K562 (cell line): ENCODE data around the gene ADGRE3. TPM values are rescaled to one million over a fixed set of nuclear protein-coding genes. Genes with fewer than 3 reads are reported as not detected.

ENCODE experiments used
- ATAC-seq: fragments of 200-7000 bp; cut with Tn5 transposase; 3 replicates; pipeline ENCODE4 v1.9.1; 2020; ENCODE audit warnings: moderate library complexity
- BruUV-seq: library from RNA; stranded (reverse); fragments of 400-500 nt; replicated peaks from 2 replicates; lab custom pipeline; 2021; lab: Mats Ljungman, UMichigan
- CTCF ChIA-PET: fragments of 300-600 bp; formaldehyde crosslinking; extraction: SDS; loops from one replicate; lab custom pipeline; 2021; ENCODE audit warnings: low intra/inter-chr PET ratio; lab: Yijun Ruan, JAX
- POLR2A ChIA-PET: fragments of 300-600, 350-650 bp; sonication (Branson Sonifier 250); formaldehyde crosslinking; extraction: SDS; loops from one replicate; lab custom pipeline; 2021; ENCODE audit warnings: antibody characterized with exemption, inconsistent platforms; lab: Yijun Ruan, JAX
- DNase-seq, 4 experiments: peaks; one replicate each; pipeline versions ENCODE4 v3.0.0 to v3.0.0-alpha.2; 2011 to 2018; ENCODE audit warnings: low spot score in 3 of 4, mixed read lengths in 3 of 4; ENCODE audit errors: extremely low read depth in 1 of 4
- FAIRE-seq: peaks from 2 replicates; lab custom pipeline; 2011; peaks lifted over from hg19 to GRCh38; lab: Jason Lieb, UNC
- H2AFZ ChIP-seq: 2 replicates; pipeline ENCODE4 v1.6.0; 2011; ENCODE audit warnings: low read depth, low read length, control low read depth, inconsistent platforms
- H3K27ac ChIP-seq: fragments of 200-600 bp; 3 replicates; pipeline ENCODE4 v1.8.0; 2011; ENCODE audit warnings: low read depth, mild to moderate bottlenecking, control low read depth, inconsistent platforms, low read length, moderate library complexity, mixed read lengths; ENCODE audit errors: extremely low read depth
- H3K27me3 ChIP-seq, 2 experiments: fragments of 300-600 bp in 1 of 2; 2 replicates in 1 of 2; 3 replicates in 1 of 2; pipeline versions ENCODE4 v1.6.0 to v1.8.0; 2011; ENCODE audit warnings: inconsistent platforms in 2 of 2, low read length in 2 of 2, mild to moderate bottlenecking in 1 of 2, mixed read lengths in 1 of 2, moderate library complexity in 1 of 2; ENCODE audit not compliant: control insufficient read depth in 2 of 2, insufficient read depth in 2 of 2
- H3K36me3 ChIP-seq: fragments of 300-600 bp; 3 replicates; pipeline ENCODE4 v1.8.0; 2011; ENCODE audit warnings: mild to moderate bottlenecking, low read length, inconsistent platforms; ENCODE audit not compliant: control insufficient read depth, insufficient read depth
- H3K4me1 ChIP-seq, 2 experiments: fragments of 200-600 bp in 1 of 2; replicated peaks in 1 of 2; 2 replicates in 1 of 2; 3 replicates in 1 of 2; pipeline versions ENCODE4 v1.5.1 to v1.8.0; 2011; ENCODE audit warnings: inconsistent platforms in 2 of 2, low read length in 2 of 2, mild to moderate bottlenecking in 1 of 2, mixed read lengths in 1 of 2, moderate library complexity in 1 of 2; ENCODE audit not compliant: control insufficient read depth in 2 of 2, insufficient read depth in 2 of 2
- H3K4me2 ChIP-seq: 2 replicates; pipeline ENCODE4 v1.6.1; 2011; ENCODE audit warnings: low read length, control low read depth, inconsistent platforms, mixed read lengths; ENCODE audit not compliant: insufficient read depth
- H3K4me3 ChIP-seq: fragments of 200-600 bp; sonication (generic), shearing (Covaris generic); 2 replicates; pipeline ENCODE4 v1.5.1; 2016; ENCODE audit warnings: control low read depth, inconsistent platforms
- H3K79me2 ChIP-seq: fragments of 200-600 bp; 3 replicates; pipeline ENCODE4 v1.8.0; 2011; ENCODE audit warnings: low read length, inconsistent platforms; ENCODE audit not compliant: control insufficient read depth, insufficient read depth
- H3K9ac ChIP-seq, 2 experiments: 2 replicates each; pipeline versions ENCODE4 v1.6.0 to v1.6.1; 2011; ENCODE audit warnings: low read depth in 2 of 2, low read length in 2 of 2, control low read depth in 1 of 2, inconsistent platforms in 1 of 2, mild to moderate bottlenecking in 1 of 2, mixed read lengths in 1 of 2; ENCODE audit not compliant: insufficient read depth in 1 of 2
- H3K9me1 ChIP-seq: one replicate; pipeline ENCODE4 v1.6.0; 2011; ENCODE audit warnings: inconsistent platforms, mild to moderate bottlenecking, low read length, moderate library complexity; ENCODE audit not compliant: control insufficient read depth, insufficient read depth
- H3K9me3 ChIP-seq: replicated peaks from 2 replicates; pipeline ENCODE4 v1.5.1; 2011; ENCODE audit warnings: low read depth, low read length, inconsistent platforms; ENCODE audit not compliant: control insufficient read depth, insufficient read depth
- H4K20me1 ChIP-seq: replicated peaks from 2 replicates; pipeline ENCODE4 v1.6.1; 2011; ENCODE audit warnings: low read length, inconsistent platforms, mixed read lengths; ENCODE audit not compliant: control insufficient read depth, insufficient read depth
- CEBPB ChIP-seq: fragments of 450-650 bp; IDR thresholded peaks from 2 replicates; pipeline ENCODE4 v1.6.1; 2016; ENCODE audit warnings: missing genetic modification characterization, missing compliant biosample characterization
- CEBPG ChIP-seq, 3 experiments: fragments of 200-800 bp in 1 of 3; sonication (Bioruptor generic) in 1 of 3; sonication (generic) in 1 of 3; formaldehyde crosslinking in 1 of 3; IDR thresholded peaks in 2 of 3; conservative IDR thresholded peaks in 1 of 3; 2 replicates each; pipeline versions ENCODE4 v1.6.1 to v1.8.0; 2016 to 2022; ENCODE audit warnings: missing compliant biosample characterization in 2 of 3, missing genetic modification characterization in 2 of 3, mild to moderate bottlenecking in 1 of 3, missing genetic modification reagents in 1 of 3
- HDAC1 ChIP-seq, 2 experiments: fragments of 450-650 bp; IDR thresholded peaks; 2 replicates each; pipeline ENCODE4 v1.6.1; 2016 to 2017; ENCODE audit warnings: inconsistent platforms in 1 of 2, mild to moderate bottlenecking in 1 of 2, moderate library complexity in 1 of 2
- HNRNPUL1 ChIP-seq: fragments of 200-400 bp; formaldehyde crosslinking; IDR thresholded peaks from 2 replicates; pipeline ENCODE4 v1.6.1; 2017; ENCODE audit warnings: low read length
- KDM1A ChIP-seq, 2 experiments: fragments of 450-650 bp; IDR thresholded peaks; 2 replicates each; pipeline ENCODE4 v1.6.1; 2016; ENCODE audit warnings: mild to moderate bottlenecking in 2 of 2
- LEF1 ChIP-seq: fragments of 450-650 bp; IDR thresholded peaks from 2 replicates; pipeline ENCODE4 v1.6.1; 2016; ENCODE audit warnings: mild to moderate bottlenecking
- ZNF830 ChIP-seq: fragments of 250-450 bp; sonication (Bioruptor Pico); IDR thresholded peaks from 2 replicates; pipeline ENCODE4 v1.5.0; 2021; ENCODE audit warnings: mild to moderate bottlenecking
- WGBS: fragments of 100-300 bp; shearing (Covaris generic); methylation state at CpG from one replicate; pipeline ENCODE4 v1.1.6; 2016; ENCODE audit warnings: low coverage, mixed read lengths; ENCODE audit not compliant: insufficient coverage; ENCODE audit errors: missing lambda C conversion rate; 5-methylcytosine and 5-hydroxymethylcytosine counted together
- in situ Hi-C: fragments of 300-500 bp; cut with MboI; formaldehyde crosslinking; loops from 4 replicates; pipeline ENCODE4 v1.15.0; 2018; ENCODE audit warnings: inconsistent platforms, mixed read lengths
- intact Hi-C: fragments of 100-400 bp; cut with micrococcal nuclease; formaldehyde crosslinking; loops from 2 replicates; pipeline ENCODE4 v1.14.2; 2022
- polyA plus RNA-seq, 8 experiments: library from polyadenylated mRNA; depleted of rRNA in 4 of 8; stranded (reverse) in 5 of 8; unstranded in 3 of 8; fragments of >200 nt; fragmentation: Nextera tagmentation in 2 of 8; fragmentation: Illumina TruSeq in 1 of 8; extraction: Ambion mirVana in 2 of 8; extraction: Trizol in 1 of 8; gene quantifications; 2 replicates each; pipeline versions ENCODE4 v1.2.1 to v1.2.3, GENCODE V29; 2011 to 2014; ENCODE audit warnings: inconsistent platforms in 1 of 8, missing spikeins in 1 of 8
- total RNA-seq, 7 experiments: library from RNA; depleted of rRNA in 6 of 7; stranded (reverse); fragments of >200 nt in 6 of 7; fragmentation: Illumina TruSeq in 2 of 7; extraction: Trizol in 2 of 7; gene quantifications; 2 replicates each; pipeline versions ENCODE4 v1.2.1 to v1.2.3, GENCODE V29; 2011 to 2021; ENCODE audit warnings: low replicate concordance in 1 of 7

The ADGRE3 gene
- total and polyA plus RNA-seq, 9 of the 15 experiments (the other 6 are each of a cell fraction or from before 2014, with no cell fraction given) = not detected

DNA sequence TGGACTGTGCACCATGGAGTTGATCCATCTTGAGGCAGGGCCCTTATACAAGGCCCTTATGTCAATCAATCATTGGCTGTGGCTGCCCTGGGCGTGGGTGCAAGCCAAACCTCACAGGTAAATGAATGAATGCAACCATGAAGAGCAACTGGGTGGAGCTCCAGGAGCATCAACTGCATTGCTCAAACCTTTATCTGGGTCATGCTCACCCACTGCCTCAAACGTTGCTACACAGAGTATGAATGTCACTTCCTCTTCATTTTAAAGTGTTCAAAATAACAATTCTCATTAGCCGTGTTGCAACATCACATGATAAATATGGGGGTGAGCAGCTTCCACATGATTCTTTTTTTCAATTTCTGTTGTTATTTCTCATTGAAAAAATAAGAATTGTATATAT, 8.8 kb upstream of the ADGRE3 start:
- in situ Hi-C loops = no loop called here
- no peak overlapping the region for H2AFZ ChIP-seq
- no peak overlapping the region for H3K9ac ChIP-seq
- H3K4me3 ChIP-seq = no peak overlapping the region
- 0% methylated on average over 3 of the region's 3 CpGs for WGBS
- BruUV-seq = no TSS peak
- CTCF ChIA-PET = no interaction called here
- POLR2A ChIA-PET = no interaction called here
- H3K4me1 ChIP-seq = peaks cover 0 to under 1% of the 10 kb centered on the region in 2 experiments; a peak in 1 of 5 replicates
- intact Hi-C loops = no loop called here
- H3K27ac ChIP-seq = no peak overlapping the region
- DNase-seq (no peak), ATAC-seq (no peak), FAIRE-seq (no peak)
- H3K4me2 ChIP-seq = no peak overlapping the region
- no peaks in the 10 kb centered on the region for H3K79me2 ChIP-seq
- TF ChIP-seq CEBPB (peak; percentile 48; the same call in 1 of the 2 replicates), CEBPG (CRISPR knock-in tag; IDR thresholded peaks at IDR 0.05) (no peak), CEBPG (tag; conservative IDR thresholded peaks at IDR 0.05 in 1 of 2, IDR thresholded peaks at IDR 0.05 in 1 of 2) (0 out of 4 replicates have a peak, but pooled peaks of 1 of the 2 experiments have one; percentile 23), LEF1 (no peak)
- H4K20me1 ChIP-seq = no peaks in the 10 kb centered on the region
- peaks cover 0 to 8% of the 10 kb centered on the region in 2 experiments; a peak in 3 of 5 replicates for H3K27me3 ChIP-seq
- H3K36me3 ChIP-seq = no peaks in the 10 kb centered on the region
- H3K9me3 ChIP-seq = no peaks in the 10 kb centered on the region
- no peaks in the 10 kb centered on the region for H3K9me1 ChIP-seq

- ChIA-PET POLR2A (no interaction called here), CTCF (no interaction called here)
- no peaks in the 10 kb centered on the region for H3K9me3 ChIP-seq
- no peak overlapping the region for H3K4me3 ChIP-seq
- intact Hi-C loops (no loop called here), in situ Hi-C loops (no loop called here)
- H3K9ac ChIP-seq = no peak overlapping the region
- no peak overlapping the region for H3K4me2 ChIP-seq
- no peak for DNase-seq
- H3K4me1 ChIP-seq = no peaks in the 10 kb centered on the region
- no peak for FAIRE-seq
- H4K20me1 ChIP-seq = no peaks in the 10 kb centered on the region
- H3K27ac ChIP-seq = no peak overlapping the region
- H3K27me3 ChIP-seq = peaks cover 0 to 13% of the 10 kb centered on the region in 2 experiments; a peak in 4 of 5 replicates
- no peaks in the 10 kb centered on the region for H3K79me2 ChIP-seq
- WGBS = 0% methylated on average over 2 of the region's 2 CpGs
- H3K36me3 ChIP-seq = no peaks in the 10 kb centered on the region
- TF ChIP-seq HDAC1 (IDR thresholded peaks at IDR 0.05) (peak in 1 of 2 experiments; percentile 43; a peak in 1 of 4 replicates), HNRNPUL1 (no peak), ZNF830 (CRISPR knock-in tag) (no peak), KDM1A (IDR thresholded peaks at IDR 0.05) (peak in 1 of 2 experiments; percentile 45; a peak in 1 of 4 replicates)
- H2AFZ ChIP-seq = no peak overlapping the region
- ATAC-seq = no peak
- no peaks in the 10 kb centered on the region for H3K9me1 ChIP-seq
- no TSS peak for BruUV-seq
Observed at GRCh38 chr19:14682084-14682483, 7.4 kb upstream of the ADGRE3 start.
